OCI-LY7 (cell line): Measurements from ENCODE around the gene FKBP1B.

Experiments used
- EZH2phosphoT487 ChIP-seq: fragments of 200-600 bp; sonication (generic); IDR thresholded peaks from 2 replicates; pipeline ENCODE4 v1.6.1; 2018; ENCODE audit warnings: low read depth, borderline replicate concordance, mild to moderate bottlenecking, mixed run types, antibody characterized with exemption, low read length, moderate library complexity, mixed read lengths
- TF ChIP-seq, protein P1 (sequence below): fragments of 200-600 bp; sonication (generic); conservative IDR thresholded peaks from 2 replicates; pipeline ENCODE4 v1.5.1; 2014; ENCODE audit warnings: mild to moderate bottlenecking, antibody characterized with exemption, low read length, moderate library complexity, mixed read lengths

GRCh38 chr2:24101992-24102391 is 52.5 kb downstream of the FKBP1B start:
- TF ChIP-seq, protein P1, sequence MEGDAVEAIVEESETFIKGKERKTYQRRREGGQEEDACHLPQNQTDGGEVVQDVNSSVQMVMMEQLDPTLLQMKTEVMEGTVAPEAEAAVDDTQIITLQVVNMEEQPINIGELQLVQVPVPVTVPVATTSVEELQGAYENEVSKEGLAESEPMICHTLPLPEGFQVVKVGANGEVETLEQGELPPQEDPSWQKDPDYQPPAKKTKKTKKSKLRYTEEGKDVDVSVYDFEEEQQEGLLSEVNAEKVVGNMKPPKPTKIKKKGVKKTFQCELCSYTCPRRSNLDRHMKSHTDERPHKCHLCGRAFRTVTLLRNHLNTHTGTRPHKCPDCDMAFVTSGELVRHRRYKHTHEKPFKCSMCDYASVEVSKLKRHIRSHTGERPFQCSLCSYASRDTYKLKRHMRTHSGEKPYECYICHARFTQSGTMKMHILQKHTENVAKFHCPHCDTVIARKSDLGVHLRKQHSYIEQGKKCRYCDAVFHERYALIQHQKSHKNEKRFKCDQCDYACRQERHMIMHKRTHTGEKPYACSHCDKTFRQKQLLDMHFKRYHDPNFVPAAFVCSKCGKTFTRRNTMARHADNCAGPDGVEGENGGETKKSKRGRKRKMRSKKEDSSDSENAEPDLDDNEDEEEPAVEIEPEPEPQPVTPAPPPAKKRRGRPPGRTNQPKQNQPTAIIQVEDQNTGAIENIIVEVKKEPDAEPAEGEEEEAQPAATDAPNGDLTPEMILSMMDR = no peak
- TF ChIP-seq EZH2phosphoT487 = no peak
